Bone marrow (tissue), 2 donors: ENCODE measurements around the gene RNF212.
"Not testable (repeated sequence)": the region's sequence is repeated elsewhere in the genome, so short reads cannot be mapped to it uniquely, and the experiment has no call there.

Experiments used
- DNase-seq, 2 donors: peaks; one replicate each; lab custom pipeline; 2025; lab: John Stamatoyannopoulos, UW

Gene RNF212, protein sequence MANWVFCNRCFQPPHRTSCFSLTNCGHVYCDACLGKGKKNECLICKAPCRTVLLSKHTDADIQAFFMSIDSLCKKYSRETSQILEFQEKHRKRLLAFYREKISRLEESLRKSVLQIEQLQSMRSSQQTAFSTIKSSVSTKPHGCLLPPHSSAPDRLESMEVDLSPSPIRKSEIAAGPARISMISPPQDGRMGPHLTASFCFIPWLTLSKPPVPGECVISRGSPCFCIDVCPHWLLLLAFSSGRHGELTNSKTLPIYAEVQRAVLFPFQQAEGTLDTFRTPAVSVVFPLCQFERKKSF

DNA sequence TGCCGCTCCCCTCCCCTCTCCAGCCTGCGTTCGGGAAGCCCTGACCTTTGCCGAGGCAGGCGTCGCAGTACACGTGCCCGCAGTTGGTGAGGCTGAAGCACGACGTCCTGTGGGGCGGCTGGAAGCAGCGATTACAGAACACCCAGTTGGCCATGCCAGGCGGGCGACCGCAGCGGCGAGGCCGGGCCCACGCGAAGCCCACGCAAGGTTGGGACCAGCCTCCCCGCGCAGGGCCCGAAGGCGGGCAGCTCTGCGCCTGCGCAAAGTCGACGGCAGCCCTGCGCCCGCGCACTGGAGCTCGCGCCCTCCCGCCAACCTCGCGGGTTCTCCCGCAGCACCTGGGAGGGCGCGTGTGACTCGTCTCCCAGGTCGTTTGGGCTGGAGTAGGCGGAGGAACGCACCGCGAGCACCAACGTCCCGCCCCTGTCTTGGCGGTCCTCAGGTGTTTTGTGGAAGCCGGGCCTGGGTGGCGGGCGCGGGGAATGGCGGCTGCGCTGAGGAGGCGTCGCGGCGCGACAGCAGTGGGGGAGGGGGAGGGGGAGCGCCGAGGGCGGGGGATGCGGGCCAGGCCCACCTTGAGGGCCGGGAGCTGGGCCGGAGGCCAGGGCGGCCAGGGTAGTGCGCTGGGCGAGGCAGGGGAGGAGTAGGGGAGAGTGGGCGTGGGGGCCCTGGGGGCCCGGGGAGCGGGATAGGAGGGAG, at the start of gene RNF212:
Gene RNF212, minus strand, starts transcription at position 254 of the 699 bp plus-strand sequence. Its CDS starts 100 bp downstream, at position 154.
- no peak for DNase-seq

DNA sequence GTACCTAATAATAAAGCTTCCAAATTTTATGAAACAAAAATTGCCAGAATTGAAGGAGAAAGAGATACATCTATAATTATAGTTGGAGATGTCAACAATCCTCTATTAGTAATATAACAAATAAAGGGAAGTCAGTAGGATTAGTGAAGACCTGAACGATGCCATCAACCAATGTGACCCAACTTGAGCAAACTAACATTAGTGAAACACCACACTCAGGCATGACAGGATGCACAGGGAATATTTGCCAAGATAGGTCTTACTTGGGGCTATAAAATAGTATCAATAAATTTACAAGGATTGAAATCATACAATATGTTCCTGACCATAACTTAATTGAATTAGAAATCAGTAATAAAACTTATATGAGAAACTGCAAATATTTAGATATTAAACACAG, 47.0 kb upstream of the RNF212 start:
- DNase-seq, result no peak

DNA sequence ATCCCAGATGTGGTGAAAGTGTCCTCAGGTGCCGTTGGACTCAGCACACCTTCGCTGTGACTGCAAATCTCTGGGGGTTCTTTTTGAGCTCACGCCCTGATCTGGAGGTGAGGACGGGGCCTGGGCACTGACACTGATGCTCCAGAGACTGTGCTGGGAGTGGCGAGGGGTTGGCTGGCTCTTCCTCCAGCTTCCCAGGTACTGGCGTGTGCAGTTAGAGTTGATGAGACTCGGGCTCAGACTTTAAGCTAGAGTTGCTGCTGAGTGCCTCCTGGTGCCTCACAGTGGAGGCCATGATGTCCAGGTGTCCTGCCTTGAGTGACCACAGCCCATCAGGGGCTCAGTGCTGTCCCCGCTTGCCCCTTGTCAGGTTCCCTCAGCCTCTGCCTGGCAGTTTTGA, 42.7 kb upstream of the RNF212 start:
- DNase-seq, result no peak

DNA sequence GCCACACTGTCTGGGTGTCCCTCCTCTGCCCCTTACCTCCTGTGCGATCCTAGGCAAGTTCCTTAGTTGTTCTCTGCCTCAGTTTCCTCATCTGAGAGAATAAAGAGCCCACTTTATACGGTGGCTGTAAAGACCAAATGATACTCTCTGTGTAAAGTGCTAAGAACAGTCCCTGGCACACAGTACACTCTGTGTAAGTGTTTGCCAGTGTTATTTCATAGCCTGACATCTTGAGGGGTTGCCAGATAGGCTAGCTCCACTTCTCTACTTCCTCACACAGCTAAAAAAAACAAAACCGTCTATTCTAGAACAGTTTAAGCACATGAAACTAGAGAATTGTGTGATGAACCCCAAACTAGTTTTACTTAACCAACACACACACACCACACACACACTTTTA, 42.0 kb upstream of the RNF212 start:
- DNase-seq, result no peak

DNA sequence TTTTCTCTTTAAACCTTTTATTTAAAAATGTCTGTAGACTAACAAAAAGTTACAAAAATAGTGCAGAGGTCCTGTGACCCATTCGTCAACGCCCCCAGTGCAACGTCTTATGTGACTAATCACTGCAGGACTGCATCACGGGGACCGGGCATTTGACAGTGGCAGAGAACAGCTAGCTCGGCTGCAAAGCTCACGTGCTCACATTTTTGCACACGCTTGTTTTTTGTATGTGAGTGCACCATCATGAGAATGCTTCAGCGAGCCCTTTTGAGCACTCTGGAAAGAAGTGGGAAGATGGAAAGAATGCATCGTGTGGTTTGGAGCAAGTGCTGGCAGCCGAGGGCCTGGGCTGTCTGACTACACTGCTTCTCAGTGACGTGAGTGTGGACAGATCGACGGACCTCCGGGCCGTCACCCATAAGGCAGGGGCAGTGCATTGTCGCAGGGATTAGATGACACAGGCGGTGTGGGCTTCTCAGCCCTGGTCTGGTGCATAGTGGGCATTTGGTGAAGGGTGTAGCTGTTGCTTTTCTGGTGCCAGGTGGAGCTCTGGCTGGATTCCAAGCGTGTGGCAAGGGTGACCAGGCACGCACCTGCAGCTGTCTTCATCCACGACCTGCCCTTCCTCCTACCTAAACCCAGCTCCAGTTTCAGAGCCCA, 41.3 kb upstream of the RNF212 start:
- no peak for DNase-seq

DNA sequence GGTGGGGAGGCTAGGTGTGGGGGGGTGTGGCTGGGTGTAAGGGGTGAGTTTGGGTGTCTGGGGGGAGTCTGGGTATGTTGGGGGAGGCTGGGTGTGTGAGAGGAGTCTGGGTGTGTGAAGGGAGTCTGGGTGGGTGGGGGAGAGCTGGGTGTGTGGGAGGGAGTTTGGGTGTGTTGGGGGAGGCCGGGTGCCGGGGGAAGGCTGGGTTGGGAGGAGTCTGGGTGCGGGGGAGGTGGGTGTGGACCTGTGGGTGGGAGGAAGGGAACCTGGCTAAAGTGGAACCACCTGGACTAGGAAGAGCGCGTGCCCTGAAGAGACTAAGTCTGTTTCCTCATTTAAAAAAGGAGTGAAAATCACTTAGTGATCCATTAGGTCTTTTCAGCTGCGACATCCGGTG, 40.8 kb upstream of the RNF212 start:
- DNase-seq, result no peak

DNA sequence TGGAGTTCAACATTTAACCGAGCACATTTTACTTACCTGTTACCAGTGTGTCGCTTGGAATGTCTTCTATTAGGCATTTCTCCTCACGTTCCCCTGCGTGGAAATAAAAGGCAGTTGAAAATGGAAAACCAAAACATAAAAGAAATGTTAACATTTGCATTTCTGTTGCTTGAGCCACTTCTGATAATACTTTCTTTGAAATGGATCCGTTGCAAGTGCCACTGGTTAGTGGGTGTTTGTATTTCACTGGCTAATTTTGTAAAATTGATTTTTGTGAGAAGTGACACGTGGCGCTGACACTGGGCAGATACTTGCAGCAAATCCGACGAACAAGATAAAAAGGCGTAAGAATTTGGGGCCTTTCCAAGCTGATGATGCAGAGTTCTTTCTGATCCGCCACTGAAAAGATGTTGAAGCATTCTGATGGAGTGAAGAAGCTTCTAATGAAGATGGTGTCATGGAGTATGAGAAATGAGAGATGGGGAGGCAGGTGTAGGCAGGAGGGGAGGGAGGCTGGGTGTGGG, 40.3 kb upstream of the RNF212 start:
- no peak for DNase-seq

DNA sequence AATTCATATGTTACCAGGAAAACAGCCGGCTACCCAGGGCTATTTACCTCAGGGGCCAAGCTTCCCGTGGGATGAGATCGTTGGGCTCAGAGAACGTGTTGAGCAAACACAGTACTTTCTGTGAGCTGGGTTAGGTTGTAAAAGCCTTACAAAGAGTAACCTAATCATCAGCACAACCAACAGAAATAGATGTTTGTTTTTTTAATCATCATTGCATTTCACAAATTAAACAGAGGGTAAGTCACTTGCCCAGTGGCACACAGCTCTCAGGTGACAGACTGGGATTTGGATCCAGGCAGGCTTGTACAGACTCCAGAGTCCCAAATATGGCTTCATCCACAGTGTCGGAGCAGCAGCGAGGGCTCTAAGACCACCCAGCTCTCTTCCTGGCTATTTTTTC, 38.9 kb upstream of the RNF212 start:
- no peak for DNase-seq

DNA sequence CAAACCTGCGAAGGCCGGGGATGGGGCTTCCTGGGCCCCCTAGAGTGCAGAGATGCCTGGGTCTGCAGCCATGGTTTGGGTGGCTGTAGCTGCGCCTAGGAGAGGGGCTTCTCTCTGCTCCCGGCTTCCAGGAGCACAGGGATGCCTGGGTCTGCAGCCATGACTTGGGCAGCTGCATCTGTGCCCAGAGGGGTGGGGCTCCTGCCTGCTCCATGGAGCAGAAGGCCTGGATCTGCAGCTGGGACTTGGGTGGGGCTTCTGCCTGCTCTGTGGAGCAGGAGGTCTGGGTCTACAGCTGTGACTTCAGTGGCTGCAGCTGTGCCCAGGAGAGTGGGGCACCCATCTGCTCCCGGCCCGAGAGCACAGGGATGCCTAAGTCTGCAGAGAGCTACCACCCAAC, 38.2 kb upstream of the RNF212 start:
- no peak for DNase-seq

DNA sequence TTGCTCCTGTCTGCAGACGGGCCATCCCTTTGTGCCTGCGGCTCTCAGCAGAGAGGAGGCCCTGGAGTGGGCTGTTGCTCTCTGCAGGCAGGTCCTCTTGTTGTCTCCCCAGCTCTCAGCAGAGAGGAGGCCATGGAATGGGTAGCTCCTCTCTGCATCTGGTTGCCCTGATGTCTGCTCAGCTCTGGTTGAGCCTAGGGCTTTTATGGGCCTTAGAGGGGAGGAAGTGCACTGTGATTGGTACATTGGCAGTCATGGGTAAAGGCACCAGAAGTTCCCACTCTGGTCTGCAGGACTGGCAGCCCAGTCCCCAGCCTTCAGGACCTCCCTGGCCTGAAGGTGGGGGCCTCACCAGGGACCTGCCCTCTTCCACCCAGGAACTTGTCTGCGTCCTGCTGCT, 37.5 kb upstream of the RNF212 start:
- no peak for DNase-seq

DNA sequence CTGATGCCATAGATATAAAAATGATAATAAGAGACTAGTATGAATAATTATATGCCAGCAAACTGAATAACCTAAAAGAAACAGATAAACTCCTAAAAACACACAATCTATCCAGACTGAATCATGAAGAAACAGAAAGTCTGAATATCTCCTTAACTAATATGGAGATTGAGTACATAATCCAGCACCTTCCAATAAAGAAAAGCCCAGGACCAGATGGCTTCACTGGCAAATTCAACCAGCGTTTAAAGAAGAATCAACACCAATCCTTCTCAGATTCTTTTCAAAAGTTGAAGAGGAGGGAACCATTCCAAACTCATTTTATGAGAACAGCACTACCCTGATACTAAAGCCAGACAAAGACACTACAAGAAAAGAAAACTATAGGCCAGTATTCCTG, 26.5 kb upstream of the RNF212 start:
- DNase-seq, result no peak

DNA sequence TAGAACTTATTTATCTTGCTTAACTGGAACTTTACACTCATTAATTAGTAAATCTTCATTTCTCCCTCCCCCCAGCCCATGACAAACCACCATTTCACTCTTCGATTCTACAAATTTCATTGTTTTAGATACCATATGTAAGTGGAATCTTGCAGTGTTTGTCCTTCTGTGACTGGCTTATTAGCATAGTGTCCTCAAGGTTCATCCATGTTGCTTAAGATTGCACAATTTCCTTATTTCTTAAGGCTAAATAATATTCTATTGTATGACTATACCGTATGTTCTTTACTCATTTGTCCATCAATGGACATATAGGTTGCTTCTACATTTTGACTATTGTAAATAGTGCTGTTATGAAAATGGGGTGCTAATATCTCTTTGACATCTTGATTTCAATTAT, 24.5 kb upstream of the RNF212 start:
- no peak for DNase-seq

DNA sequence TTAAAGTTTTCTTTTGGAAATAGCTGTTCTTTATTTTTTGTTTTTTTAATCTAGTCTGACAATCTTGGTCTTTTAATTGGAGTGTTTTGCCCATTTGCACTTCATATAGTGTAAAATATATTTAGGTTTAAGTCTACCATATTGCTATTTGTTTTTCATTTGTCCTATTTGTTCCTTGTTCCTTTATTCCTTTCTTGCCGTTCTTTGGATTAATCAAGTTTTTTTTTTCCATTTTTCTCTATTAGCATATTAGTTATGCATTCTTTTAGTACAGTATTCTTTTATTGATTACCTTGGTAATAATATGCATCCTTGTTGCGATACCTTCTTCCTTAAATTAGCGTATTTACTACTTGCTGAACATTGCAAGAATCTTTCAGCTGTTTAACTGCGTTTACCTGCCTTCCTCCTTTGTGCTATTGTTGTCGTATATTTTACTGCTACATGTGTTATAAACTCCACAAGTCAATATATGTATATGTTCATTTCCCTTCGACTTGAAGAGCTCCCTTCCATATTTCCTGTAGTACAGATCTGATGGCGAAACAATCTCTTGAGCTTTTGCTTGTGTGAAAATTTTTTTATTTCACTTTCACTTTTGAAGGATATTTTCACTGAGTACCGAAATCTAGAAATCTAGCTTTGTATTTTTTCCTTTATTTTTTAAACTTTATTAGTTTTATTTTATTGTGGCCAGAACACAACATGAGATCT, 23.9 kb upstream of the RNF212 start:
- DNase-seq, result peak in 1 of 2 donors; percentile 67

DNA sequence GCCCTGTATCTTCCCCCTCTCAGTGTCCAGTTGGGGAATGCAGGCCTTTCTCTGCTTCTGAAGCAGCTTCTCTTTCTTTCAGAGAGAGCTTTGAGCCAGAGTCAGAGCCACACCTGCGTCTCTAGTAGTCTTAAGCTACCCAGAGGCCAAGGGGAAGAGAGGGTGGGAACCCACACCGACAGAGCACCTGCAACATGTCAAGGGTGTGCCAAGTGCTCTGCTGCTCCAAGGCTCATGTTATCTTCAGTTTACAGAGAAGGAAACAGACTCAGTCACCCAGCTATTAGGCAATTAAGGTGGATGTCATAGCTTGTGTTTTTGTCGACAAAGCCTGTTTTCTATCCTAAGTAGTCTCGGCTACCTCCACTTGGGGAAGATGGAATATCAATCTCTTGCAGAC, 22.7 kb upstream of the RNF212 start:
- DNase-seq, result no peak

DNA sequence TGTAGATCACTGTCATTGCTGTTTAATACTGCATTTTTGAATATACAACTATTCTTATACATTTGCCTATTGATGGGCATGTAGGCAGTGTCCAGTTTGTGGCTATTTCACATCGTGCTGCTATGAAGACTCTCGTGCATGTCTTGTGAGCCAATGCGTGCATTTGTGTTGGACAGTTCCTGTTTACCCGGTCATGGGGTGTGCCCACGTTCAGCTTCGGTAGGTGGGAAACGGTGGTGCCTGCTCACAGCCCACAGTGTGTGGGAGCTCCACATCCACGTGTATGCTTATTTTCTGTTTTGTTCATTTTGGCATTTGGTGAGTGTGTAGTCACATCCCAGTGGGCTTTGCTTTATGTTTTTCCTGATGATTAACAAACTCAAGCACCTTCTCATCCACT, 19.7 kb upstream of the RNF212 start:
- no peak for DNase-seq

DNA sequence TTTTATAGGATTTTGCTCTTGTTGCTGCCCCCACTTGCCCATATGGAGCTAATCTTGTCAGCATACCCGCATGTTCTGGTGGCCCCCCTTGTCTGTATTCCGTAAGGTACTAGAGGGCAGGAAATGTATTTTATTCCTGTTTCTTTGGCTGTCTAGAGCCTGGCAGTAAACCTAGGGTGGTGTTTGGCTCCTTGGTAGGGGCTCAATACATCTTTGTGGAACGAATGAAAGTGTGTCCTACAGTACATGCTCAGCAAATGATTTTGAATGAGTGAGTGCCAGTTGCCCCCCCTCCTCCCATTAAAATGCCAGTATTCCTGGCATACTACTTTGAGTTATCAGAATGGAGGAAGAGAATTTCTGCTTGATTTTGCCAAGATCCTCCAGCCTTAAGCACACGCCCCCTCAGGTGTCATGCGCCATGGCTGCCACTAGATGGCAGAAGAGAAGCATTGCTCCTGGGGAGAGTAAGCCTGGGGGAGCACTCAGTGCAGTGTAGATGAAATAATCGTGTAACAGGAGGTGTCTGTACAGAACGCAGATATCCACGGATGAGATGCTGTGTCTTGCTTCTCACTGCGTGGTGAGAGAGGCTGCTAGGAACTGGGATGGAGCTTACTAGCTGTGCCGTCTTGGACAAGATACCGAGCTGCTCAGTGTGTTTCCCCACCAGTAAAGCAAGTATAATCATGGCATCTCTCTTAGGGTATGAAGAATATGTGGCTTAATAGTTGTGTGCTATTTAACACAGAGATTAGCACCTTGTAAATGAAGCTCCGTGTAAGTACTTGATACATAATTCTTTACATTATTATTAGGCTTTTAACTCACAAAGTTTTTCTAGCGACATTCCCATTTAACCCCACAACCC, 17.2 kb upstream of the RNF212 start:
- DNase-seq, result peak; percentile 38 to 66

DNA sequence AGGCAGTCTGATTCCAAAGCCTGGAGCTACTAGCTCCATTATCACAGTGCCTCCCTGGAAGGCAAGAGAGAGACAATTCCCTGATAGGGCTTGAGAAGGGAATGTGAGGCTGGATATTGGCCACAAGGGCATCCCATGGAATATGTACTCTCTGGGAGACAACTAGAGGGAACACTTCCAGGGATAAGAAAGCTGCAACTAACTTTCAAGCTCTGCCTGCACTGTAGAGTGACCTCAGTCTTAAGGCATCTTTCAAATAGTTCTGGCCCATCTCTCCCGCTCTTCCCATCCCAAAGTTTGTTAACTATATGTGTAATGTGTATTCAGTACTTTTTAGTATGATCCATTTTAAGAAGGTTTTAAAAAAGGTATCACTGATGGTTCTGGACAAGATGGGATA, 13.1 kb upstream of the RNF212 start:
- no peak for DNase-seq

DNA sequence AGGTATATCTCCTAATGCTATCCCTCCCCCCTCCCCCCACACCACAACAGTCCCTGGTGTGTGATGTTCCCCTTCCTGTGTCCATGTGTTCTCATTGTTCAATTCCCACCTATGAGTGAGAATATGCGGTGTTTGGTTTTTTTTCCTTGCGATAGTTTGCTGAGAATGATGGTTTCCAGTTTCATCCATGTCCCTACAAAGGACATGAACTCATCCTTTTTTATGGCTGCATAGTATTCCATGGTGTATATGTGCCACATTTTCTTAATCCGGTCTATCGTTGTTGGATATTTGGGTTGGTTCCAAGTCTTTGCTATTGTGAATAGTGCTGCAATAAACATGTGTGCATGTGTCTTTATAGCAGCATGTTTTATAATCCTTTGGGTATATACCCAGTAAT, 12.1 kb upstream of the RNF212 start:
- DNase-seq, result not testable (repeated sequence)

DNA sequence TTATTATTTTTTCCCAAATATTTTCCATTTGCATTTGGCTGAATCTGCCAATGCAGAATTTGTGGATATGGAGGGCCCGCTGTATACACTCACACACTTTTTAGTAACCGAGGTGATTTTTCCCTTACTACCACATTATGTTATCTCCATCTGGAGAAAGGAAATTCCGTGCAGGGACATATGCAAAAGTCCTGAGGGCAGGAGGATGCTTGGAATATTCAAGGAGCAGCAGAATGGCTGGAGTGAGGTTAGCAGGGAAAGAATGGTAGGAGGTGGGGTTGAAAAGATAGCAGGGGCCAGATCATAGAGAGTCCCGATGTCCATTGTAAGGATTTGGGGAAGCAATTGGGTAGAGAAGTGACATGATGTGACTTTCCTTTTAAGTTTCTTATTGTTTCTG, 11.5 kb upstream of the RNF212 start:
- DNase-seq, result no peak

DNA sequence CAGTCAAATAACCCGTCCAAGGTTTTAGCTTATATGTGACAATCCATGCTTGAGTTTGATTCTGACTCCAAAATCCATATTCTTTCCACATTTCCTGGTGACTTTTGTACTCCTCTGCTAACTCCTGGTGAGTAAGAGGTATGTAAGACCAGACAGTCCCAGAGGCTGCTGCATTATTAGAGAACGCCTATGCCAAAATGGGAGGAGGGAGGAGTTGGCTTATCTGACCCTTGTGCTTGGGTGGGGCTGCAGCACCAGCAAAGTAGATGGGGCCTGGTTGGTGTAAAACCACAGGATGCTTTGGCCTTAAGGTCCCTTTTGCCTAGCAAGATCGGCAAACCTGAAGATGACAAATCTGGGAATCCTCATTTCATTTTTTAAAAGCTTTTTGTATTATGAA, 9.1 kb upstream of the RNF212 start:
- no peak for DNase-seq

DNA sequence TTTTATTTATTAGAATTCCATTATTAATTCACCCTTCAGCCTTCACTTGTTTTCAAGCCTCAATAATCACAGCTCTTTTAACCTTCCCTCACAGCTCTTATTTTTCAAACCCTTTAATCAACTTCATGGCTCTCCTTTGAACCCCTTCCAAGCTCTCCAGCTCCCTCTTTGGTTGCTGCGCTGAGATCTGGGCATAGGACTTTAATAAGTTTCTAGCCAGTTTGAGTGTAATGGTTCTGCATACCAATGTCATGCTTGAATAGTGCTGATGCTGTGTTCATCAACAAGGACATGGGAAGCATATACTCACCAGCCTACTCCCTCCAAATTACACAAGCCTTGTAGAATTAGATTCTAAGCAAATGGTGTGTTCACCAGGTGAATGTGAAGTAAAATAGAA, 3.5 kb upstream of the RNF212 start:
- no peak for DNase-seq
